HG02973 (cell line): ENCODE data around the gene USP20.

Source experiments
- ATAC-seq: cut with Tn5 transposase; IDR thresholded peaks from one replicate; pipeline ENCODE4 v1.9.1; 2021; ENCODE audit warnings: moderate library complexity; ENCODE audit not compliant: unreplicated experiment

USP20 gene

GRCh38 chr9:129914051-129914450 is 78.8 kb downstream of the USP20 start:
- no peak for ATAC-seq

GRCh38 chr9:129916707-129917106 is 81.4 kb downstream of the USP20 start:
- ATAC-seq, result no peak

GRCh38 chr9:129918296-129918950 is 83.2 kb downstream of the USP20 start:
- ATAC-seq, result no peak

- no peak for ATAC-seq
Measured at GRCh38 chr9:129919277-129919676, 84.0 kb downstream of the USP20 start.

- no peak for ATAC-seq
Measured at GRCh38 chr9:129919841-129920240, 84.6 kb downstream of the USP20 start.

- no peak for ATAC-seq
Measured at GRCh38 chr9:129921905-129922304, 86.6 kb downstream of the USP20 start.

GRCh38 chr9:129923589-129923988 is 88.3 kb downstream of the USP20 start:
- no peak for ATAC-seq

- ATAC-seq, result no peak
Measured at GRCh38 chr9:129929496-129930125, 94.4 kb downstream of the USP20 start.

- no peak for ATAC-seq
Measured at GRCh38 chr9:129930743-129931142, 95.5 kb downstream of the USP20 start.
